Esophagus muscularis mucosa (tissue), 4 donors: ENCODE results near the gene CCM2. TPM values are rescaled to one million over a fixed set of nuclear protein-coding genes. Genes with fewer than 3 reads are reported as not detected.

Experiments used
- DNase-seq: peaks from one replicate; pipeline ENCODE4 v3.0.0-alpha.2; 2017; ENCODE audit errors: extremely low spot score
- H3K27ac ChIP-seq, 4 donors: fragments of 200-600 bp; sonication (generic); replicated peaks in 1 of 4; 1 replicate in 3 of 4; 2 replicates in 1 of 4; pipeline ENCODE4 v1.5.1; 2016 to 2019; ENCODE audit warnings: mild to moderate bottlenecking in 1 of 4
- H3K27me3 ChIP-seq, 4 donors: fragments of 200-600 bp; sonication (generic); one replicate each; pipeline versions ENCODE4 v1.5.1 to v1.6.0; 2016 to 2019
- H3K36me3 ChIP-seq, 4 donors: fragments of 200-600 bp; sonication (generic); one replicate each; pipeline ENCODE4 v1.5.1; 2016 to 2019
- H3K4me1 ChIP-seq, 4 donors: fragments of 200-600 bp; sonication (generic); one replicate each; pipeline ENCODE4 v1.5.1; 2016 to 2019
- H3K4me3 ChIP-seq, 4 donors: fragments of 200-600 bp; sonication (generic); 1 replicate in 2 of 4; 2 replicates in 2 of 4; pipeline ENCODE4 v1.5.1; 2016 to 2019; ENCODE audit warnings: mild to moderate bottlenecking in 4 of 4, moderate library complexity in 1 of 4
- H3K9me3 ChIP-seq, 4 donors: fragments of 200-600 bp; sonication (generic); 1 replicate in 3 of 4; 2 replicates in 1 of 4; pipeline ENCODE4 v1.5.1; 2016 to 2019
- CTCF ChIP-seq, 3 experiments: fragments of 200-600 bp in 2 of 3; fragments of 450-650 bp in 1 of 3; sonication (generic) in 2 of 3; IDR thresholded peaks; one replicate each; pipeline ENCODE4 v1.5.1; 2017 to 2019; ENCODE audit warnings: antibody characterized with exemption in 3 of 3, mild to moderate bottlenecking in 2 of 3, moderate library complexity in 1 of 3
- EP300 ChIP-seq: sonication (generic); formaldehyde crosslinking; IDR thresholded peaks from one replicate; pipeline ENCODE4 v1.6.1; 2017; ENCODE audit warnings: antibody characterized with exemption
- POLR2A ChIP-seq: fragments of 450-650 bp; IDR thresholded peaks from one replicate; pipeline ENCODE4 v1.6.1; 2017; ENCODE audit warnings: antibody characterized with exemption, moderate library complexity, mild to moderate bottlenecking, low read depth
- POLR2AphosphoS5 ChIP-seq, 2 donors: sonication (generic); formaldehyde crosslinking; IDR thresholded peaks; one replicate each; pipeline ENCODE4 v1.6.1; 2017; ENCODE audit warnings: antibody characterized with exemption in 2 of 2
- WGBS: methylation state at CpG from one replicate; pipeline ENCODE4 v1.1.5; 2018; 5-methylcytosine and 5-hydroxymethylcytosine counted together
- intact Hi-C: fragments of 100-400 bp; cut with DNase I; formaldehyde crosslinking; loops from one replicate; pipeline ENCODE4 v1.15.1; 2023
- total RNA-seq, 4 donors: library from RNA; depleted of rRNA; stranded (reverse); fragments of >200 nt; gene quantifications; one replicate each; pipeline versions ENCODE4 v1.1.0 to v1.2.1, GENCODE V29; 2016

Gene CCM2
- total RNA-seq, 4 donors from 2014 or later: 40.3 to 61.7 (median 49.4) TPM

GRCh38 chr7:44973610-44974401 is 26.2 kb upstream of the CCM2 start:
- intact Hi-C loops: loop anchor here (5.0 kb wide), 1 partner anchor 163 kb away; no protein-coding TSS in a partner anchor

GRCh38 chr7:44974549-44974948 is 25.5 kb upstream of the CCM2 start:
- DNase-seq: no peak
- 86% methylated on average over 7 of the region's 7 CpGs for WGBS
- H3K4me3 ChIP-seq: no peak overlapping the region
- H3K4me1 ChIP-seq: peaks cover 11 to 28% (median 21%) of the 10 kb centered on the region in 4 donors
- TF ChIP-seq POLR2A (no peak), CTCF (IDR thresholded peaks at IDR 0.05) (no peak), EP300 (no peak), POLR2AphosphoS5 (IDR thresholded peaks at IDR 0.05) (no peak)
- intact Hi-C loops: loop anchor here (5.0 kb wide), 1 partner anchor 163 kb away; no protein-coding TSS in a partner anchor
- H3K9me3 ChIP-seq: no peaks in the 10 kb centered on the region
- no peaks in the 10 kb centered on the region for H3K27me3 ChIP-seq
- H3K36me3 ChIP-seq: peaks cover 0 to 14% (median 4%) of the 10 kb centered on the region in 4 donors
- H3K27ac ChIP-seq: no peak overlapping the region

More at GRCh38 chr7:44973610-44974401, 26.2 kb upstream of the CCM2 start:
- TF ChIP-seq POLR2A (no peak), EP300 (no peak), POLR2AphosphoS5 (IDR thresholded peaks at IDR 0.05) (no peak), CTCF (IDR thresholded peaks at IDR 0.05) (peak; percentile 36 to 56 (median 49))
- peaks cover 0 to 13% (median 4%) of the 10 kb centered on the region in 4 donors for H3K36me3 ChIP-seq
- WGBS: 69% methylated on average over 6 of the region's 10 CpGs
- H3K27me3 ChIP-seq: no peaks in the 10 kb centered on the region
- peaks cover 11 to 20% (median 18%) of the 10 kb centered on the region in 4 donors for H3K4me1 ChIP-seq
- no peak overlapping the region for H3K4me3 ChIP-seq
- DNase-seq: no peak
- H3K27ac ChIP-seq: no peak overlapping the region
- no peaks in the 10 kb centered on the region for H3K9me3 ChIP-seq

GRCh38 chr7:44975331-44976039 is 24.5 kb upstream of the CCM2 start:
- DNase-seq: no peak
- no peak overlapping the region for H3K4me3 ChIP-seq

More at GRCh38 chr7:44975331-44976039, 24.5 kb upstream of the CCM2 start:
- Histone ChIP-seq H3K4me1 (peaks cover 15 to 37% (median 30%) of the 10 kb centered on the region in 4 donors), H3K36me3 (peaks cover 0 to 14% (median 4%) of the 10 kb centered on the region in 4 donors), H3K9me3 (no peaks in the 10 kb centered on the region), H3K27ac (no peak overlapping the region), H3K27me3 (no peaks in the 10 kb centered on the region)
- WGBS: 98% methylated on average over 8 of the region's 12 CpGs
- no peak for TF ChIP-seq POLR2AphosphoS5 (IDR thresholded peaks at IDR 0.05)
- no peak for TF ChIP-seq EP300
- TF ChIP-seq POLR2A: no peak
- no peak for TF ChIP-seq CTCF (IDR thresholded peaks at IDR 0.05)
- intact Hi-C loops: no loop called here
